ENCODE data around the gene GABRR1.

Gene GABRR1

GRCh38 chr6:89209457-89209856, 7.7 kb downstream of the GABRR1 start:
- POLR2A ChIA-PET (ENCODE audit: low non-redundant PET), result no interaction called here
- CTCF ChIA-PET, result interaction anchor here (0.7 kb wide), 1 partner anchor 389 kb away, joined by 3 read pairs; no protein-coding TSS in a partner anchor
- H3K27ac ChIP-seq, result no peak overlapping the region
- DNase-seq (ENCODE audit: low spot score), result no peak
- no peak for TF ChIP-seq CTCF (conservative IDR thresholded peaks at IDR 0.05; ENCODE audit: low read depth)

DNA sequence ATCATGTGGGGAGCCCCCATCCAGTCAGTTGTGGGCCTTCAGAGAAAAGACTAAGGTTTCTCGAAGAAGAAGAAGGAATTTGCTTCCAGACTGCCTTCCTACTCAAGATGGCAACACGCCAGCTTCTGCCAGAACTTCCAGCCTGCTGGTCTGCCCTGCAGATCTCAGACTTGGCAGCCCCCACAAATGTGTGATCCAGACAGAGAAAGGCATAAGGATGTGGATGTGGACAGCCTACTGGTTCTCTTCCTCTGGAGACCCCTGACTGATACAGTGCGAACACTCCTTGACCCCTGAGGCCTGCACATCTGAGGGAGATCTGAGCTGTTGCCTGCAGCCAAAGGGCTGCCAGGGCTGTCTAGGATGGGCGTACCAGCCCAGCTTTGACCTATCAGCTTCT, 8.6 kb downstream of the GABRR1 start:
- ChIA-PET POLR2A (ENCODE audit: low non-redundant PET) (no interaction called here), CTCF (interaction anchor here (0.5 kb wide), 1 partner anchor 179 kb away, joined by 3 read pairs; no protein-coding TSS in a partner anchor)
- no peak for TF ChIP-seq CTCF (conservative IDR thresholded peaks at IDR 0.05; ENCODE audit: low read depth)
- H3K27ac ChIP-seq, result no peak overlapping the region
- no peak for DNase-seq (ENCODE audit: low spot score)

DNA sequence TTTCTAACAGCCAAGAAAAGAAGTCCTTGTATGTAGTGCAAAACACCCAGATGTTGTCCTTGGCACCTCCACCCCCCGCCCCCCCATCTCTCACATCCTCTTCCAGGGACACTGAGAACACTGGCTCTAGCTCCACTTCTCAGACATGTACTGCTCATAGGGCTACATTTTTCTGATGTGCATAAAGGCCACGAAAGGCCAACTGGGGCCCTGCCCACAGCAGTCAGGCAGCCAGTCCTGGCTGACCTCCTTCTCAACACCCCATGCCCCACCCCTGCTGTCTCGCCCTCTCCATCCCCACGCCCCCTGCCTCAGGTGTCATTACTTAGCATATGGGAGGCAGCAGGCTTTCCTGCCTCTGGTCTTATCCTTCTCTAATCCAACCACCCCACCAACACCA, 11.3 kb downstream of the GABRR1 start:
- POLR2A ChIA-PET (ENCODE audit: low non-redundant PET), result no interaction called here
- TF ChIP-seq CTCF (conservative IDR thresholded peaks at IDR 0.05; ENCODE audit: low read depth), result no peak
- no peak overlapping the region for H3K27ac ChIP-seq
- no peak for DNase-seq (ENCODE audit: low spot score)
- CTCF ChIA-PET, result interaction anchor here (0.5 to 0.6 kb wide), 2 partner anchors 293 to 664 kb away, joined by 3 to 6 read pairs; no protein-coding TSS in a partner anchor

DNA sequence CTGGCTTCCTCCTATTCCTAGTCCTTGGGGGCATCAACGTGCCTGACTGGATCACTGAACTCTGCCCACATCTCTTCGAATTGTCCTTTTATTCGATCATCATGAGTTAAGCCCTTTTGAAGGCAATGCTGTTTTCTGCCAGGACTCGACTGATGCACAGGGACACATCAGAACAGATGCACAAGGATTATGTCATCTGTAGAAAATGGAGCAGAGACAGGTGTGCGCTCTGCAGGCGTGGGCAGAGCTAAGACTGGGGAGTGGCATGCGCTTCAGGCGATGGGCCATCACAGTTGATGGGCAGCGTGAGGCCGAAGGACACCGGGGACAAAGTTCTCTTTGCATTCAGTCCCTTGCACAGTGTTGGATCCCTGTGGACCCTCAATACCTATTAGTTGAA, 13.1 kb downstream of the GABRR1 start:
- no peak for TF ChIP-seq CTCF (conservative IDR thresholded peaks at IDR 0.05; ENCODE audit: low read depth)
- ChIA-PET CTCF (no interaction called here), POLR2A (ENCODE audit: low non-redundant PET) (no interaction called here)
- no peak for DNase-seq (ENCODE audit: low spot score)
- H3K27ac ChIP-seq, result no peak overlapping the region

DNA sequence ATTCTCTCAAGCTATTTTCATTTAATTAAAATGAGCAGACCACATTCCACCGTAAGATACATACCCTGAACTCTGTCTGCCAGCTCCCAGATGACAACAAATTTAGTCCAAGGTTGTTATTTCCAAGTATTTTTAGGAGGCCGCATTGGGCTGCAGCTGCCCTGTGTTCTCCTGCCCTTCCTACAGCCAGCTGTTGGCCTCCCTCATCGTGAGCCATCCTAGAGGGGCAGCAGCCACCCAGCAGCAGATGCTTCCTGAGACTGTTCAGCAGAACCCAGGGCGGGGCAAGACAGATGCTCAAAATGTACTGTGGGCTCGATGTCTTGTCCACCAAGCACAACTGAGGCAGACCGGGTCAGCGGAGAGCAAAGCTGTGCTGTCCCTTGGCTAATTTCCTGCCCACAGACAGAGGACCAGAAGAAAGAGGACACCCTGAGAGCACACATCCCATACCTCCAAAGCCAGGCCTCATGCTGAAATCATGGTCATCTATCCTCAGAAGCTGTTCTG, 16.4 kb downstream of the GABRR1 start:
- CTCF ChIA-PET, result no interaction called here
- H3K27ac ChIP-seq, result no peak overlapping the region

GRCh38 chr6:89199579-89199978, 17.6 kb downstream of the GABRR1 start:
- POLR2A ChIA-PET (ENCODE audit: low non-redundant PET), result no interaction called here
- no peak for DNase-seq (ENCODE audit: low spot score)
- CTCF ChIA-PET, result no interaction called here

More for the DNA sequence above, 16.4 kb downstream of the GABRR1 start:
- POLR2A ChIA-PET (ENCODE audit: low non-redundant PET), result no interaction called here
- no peak for TF ChIP-seq CTCF (conservative IDR thresholded peaks at IDR 0.05; ENCODE audit: low read depth)
- DNase-seq (ENCODE audit: low spot score), result no peak

More at GRCh38 chr6:89199579-89199978, 17.6 kb downstream of the GABRR1 start:
- no peak for TF ChIP-seq CTCF (conservative IDR thresholded peaks at IDR 0.05; ENCODE audit: low read depth)
- no peak overlapping the region for H3K27ac ChIP-seq
